ENCODE results near the gene ABT1.

Gene ABT1

DNA sequence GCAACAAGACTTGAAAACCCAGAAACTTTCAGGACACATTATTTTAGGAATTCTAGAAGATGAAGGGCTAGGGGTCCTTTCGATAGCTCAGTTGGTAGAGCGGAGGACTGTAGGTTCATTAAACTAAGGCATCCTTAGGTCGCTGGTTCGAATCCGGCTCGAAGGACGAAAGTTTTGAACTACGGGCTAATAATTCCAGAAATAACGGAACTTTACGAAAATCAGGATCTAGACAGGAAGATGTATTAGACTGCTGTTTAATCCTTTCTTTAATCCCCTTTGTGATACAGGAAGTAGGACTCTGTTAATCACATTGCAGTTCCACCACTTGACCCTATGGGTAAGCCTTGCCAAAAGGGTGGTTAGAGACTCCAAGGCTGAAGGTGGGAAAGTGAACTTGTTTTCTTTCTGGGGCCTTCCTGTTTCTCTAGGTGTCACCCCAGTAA lies 21.2 kb upstream of the ABT1 start:
- no peak for DNase-seq (ENCODE audit: low read depth)

DNA sequence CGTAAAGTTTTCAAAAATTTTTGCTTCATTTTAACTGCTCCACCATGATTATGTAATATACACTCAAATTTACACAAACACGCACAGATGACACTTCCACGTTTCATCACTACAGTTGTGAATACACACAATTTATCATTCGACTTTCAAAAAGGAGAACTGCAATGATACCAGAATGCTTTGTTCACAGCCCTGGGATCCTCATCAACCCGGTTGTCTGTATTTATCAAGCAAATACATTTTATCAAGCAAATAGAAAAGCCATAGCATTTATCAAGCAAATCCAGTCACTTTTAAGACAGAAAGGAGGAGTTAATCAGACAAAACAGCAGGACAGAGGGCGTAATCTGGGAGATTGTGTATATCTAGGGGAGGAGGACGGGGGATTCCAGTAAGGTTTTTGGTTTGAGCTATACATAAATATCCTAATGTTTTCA lies 20.3 kb upstream of the ABT1 start:
- no peak for DNase-seq (ENCODE audit: low read depth)

DNA sequence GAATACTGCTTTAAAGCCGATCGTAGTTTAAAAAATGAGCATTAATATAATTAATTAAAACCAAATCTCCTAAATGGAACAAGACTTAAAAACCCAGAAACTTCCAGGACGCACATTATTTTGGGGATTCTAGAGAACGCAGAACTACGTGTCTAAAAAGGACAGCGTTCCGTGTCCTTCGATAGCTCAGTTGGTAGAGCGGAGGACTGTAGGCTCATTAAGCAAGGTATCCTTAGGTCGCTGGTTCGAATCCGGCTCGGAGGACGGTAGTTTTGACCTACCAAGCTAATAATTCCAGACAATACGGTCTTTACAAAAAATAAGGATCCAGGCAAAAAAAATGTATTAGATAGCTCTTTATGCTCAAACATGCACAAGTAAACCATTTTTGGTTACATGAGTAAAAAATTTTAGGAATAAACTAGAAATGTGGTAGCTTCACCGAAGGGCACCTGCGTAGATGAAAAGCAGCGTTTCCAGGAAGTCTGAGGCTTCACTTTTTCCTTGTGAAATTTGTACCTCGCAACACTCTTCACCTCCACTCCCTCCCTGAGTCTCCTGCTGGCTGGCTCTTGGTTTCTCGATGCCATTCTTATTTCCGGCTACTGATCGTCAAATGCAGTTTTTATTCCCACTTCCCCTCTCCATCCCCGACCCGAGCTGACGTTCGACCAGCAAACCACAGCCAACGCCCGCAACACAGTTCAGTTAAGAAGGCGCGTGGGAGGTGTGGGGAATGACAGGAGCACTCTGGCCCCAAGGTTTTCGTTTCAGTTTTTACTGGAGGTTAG lies 19.6 kb upstream of the ABT1 start:
- peak; percentile 65 for DNase-seq (ENCODE audit: low read depth)

DNA sequence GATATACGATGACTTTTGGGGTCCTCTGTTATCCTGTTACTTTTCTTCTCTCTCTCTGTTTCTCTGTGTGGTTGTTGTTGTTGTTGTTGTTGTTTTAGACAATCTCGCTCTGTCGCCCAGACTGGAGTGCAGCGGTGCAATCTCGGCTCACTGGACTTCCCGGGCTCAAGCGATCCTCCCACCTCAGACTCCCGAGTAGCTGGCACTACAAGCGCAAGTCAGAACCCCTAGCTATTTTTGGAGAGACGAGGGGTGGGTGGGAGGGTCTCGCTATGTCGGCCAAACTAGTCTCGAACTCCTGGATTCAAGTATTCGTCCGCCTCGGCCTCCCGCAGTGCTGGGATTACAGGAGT lies 19.1 kb upstream of the ABT1 start:
- DNase-seq (ENCODE audit: low read depth): no peak

DNA sequence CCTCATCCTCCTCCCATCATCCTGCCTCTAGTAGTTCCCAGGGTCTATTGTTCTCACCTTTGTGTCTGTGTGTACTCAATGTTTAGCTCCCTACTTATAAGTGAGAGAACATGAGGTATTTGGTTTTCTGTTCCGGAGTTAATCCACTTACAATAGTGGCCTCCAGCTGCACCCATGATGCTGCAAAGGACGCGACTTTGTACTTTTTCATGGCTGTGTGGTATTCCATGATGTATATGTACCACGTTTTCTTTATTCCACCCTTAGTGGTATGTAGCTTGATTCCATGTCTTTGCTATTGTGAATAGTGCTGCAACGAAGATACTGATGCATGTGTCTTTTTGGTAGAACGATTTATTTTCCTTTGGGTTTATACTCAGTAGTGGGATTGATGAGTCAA lies 18.5 kb upstream of the ABT1 start:
- no peak for DNase-seq (ENCODE audit: low read depth)

DNA sequence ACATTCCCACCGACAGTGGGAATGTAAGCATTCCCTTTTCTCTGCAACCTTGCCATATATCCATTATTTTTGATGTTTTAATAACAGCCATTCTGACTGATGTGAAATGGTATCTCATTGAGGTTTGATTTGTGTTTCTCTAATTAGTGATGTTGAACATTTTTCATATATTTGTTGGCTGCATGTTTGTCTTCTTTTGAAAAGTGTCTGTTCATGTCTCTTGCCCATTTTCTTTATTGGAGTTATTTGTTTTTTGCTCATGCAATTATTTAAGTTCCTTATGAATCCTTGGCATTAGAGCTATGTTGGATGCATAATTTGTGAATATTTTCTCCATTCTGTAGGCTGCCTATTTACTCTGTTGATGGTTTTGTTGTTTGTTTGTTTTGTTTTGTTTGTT lies 18.0 kb upstream of the ABT1 start:
- no peak for DNase-seq (ENCODE audit: low read depth)

DNA sequence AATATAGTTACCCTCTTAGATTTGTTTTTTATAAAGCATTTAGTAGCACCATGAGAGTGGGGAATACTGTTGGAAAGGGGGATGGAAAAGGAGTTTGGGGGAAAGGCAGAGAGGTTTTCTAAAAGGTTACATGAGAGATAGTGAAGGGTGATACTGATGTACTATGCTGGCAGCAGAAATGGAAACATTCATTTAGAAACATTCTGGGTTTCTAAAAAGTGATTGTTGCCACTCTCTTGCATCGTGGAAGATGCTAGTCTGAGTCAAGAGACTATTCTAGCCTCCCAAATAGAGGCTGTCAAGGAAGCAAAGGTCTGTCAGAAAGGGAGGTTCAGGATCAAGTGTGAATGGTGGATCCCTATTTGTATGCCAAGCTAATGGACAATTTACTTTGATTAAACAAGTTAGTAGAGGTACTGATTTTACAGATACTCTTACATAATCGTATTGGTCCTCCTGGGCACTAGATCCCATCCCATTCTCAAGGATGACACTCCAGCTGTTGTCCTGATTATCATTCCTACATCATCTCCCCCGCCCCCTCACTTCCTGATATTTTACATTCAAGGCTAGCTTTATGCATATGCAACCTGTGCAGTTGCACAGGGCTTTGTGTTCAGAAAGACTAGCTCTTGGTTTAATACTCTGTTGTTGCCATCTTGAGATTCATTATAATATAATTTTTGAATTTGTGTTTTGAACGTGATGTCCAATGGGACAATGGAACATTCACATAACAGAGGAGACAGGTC lies 15.4 kb upstream of the ABT1 start:
- DNase-seq (ENCODE audit: low read depth): no peak

DNA sequence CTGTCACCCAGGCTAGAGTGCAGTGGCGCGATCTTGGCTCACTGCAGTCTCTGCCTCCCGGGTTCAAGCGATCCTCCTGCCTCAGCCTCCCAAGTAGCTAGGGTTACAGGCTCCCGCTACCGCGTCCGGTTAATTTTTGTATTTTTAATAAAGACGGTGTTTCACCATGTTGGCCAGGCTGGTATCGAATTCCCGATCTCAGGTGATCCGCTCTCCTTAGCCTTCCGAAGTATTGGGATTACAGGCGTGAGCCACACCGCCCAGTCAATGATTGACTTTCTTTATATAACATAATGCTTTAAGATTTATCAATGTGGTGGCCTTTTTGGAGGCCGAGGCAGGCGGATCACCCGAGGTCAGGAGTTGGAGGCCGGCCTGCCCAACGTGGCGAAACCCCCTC lies 7.8 kb upstream of the ABT1 start:
- no peak for DNase-seq (ENCODE audit: low read depth)

DNA sequence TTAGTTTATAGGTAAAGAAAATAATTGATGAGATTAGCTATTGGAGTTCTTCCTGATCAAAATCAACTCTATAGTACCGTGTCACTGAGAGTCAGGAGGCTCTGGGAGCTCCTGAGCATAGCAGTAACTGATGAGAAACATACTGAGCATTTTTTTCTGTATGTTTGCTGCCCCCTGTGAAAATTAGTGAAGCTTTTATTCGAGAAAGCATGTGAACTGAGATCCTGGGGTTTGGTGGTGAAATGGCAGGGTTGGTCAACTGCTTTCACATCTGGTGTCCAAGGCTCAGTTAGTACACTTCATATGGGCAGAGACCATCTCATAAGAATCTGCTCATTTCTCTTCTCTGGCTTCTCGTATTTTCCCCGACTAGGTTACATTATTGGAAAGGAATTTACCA lies 4.1 kb upstream of the ABT1 start:
- no peak for DNase-seq (ENCODE audit: low read depth)

DNA sequence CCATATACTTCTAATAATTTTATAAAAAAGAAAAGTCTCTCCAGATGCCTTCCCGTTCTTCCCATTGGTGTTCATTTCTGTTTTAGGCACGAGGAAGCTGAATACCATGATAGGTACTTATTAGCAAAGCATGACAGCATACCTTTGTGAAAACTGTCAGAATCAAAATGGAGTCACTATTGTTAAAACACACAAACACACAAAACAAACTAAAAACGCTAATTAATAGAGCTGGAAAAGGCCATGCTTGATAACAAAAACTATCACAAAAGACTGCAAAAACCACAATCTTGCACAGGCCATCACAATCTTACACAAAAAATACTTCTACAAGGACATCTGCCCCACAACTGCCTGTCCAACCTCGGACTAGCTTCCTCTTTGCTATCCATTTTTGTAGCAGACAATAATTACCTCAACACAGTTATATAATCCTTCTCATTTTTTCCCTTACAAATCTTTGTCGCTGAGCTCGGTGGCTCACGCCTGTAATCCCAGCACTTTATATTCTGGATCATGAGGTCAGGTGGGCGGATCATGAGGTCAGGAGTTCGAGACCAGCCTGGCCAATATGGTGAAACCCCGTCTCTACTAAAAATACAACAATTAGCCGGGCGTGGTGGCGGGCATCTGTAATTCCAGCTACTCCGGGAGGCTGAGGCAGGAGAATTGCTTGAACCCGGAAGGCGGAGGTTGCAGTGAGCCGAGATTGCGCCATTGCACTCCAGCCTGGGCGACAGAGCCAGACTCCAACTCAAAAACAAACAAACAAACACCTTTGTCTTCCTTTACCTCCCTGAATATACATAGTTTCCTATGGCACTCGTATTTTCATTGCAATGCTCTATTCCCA lies 3.2 kb upstream of the ABT1 start:
- no peak for DNase-seq (ENCODE audit: low read depth)

DNA sequence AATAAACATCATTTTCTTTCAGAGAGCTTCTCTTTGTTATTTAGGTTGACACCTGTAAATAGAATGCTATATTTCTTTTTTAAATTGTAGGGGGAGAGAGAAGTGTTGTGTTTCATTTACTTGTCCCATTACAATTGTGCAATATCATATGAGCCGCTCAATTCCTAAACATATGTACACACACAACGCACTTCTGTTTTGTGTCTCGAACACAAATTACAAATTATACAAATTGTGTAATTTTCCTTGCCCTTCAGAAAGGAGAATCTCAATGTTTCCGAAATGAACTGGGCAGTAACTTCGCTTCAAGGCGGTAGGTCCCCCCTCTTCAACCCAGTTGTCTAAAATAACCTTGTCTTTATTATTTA lies 2.6 kb upstream of the ABT1 start:
- no peak for DNase-seq (ENCODE audit: low read depth)

DNA sequence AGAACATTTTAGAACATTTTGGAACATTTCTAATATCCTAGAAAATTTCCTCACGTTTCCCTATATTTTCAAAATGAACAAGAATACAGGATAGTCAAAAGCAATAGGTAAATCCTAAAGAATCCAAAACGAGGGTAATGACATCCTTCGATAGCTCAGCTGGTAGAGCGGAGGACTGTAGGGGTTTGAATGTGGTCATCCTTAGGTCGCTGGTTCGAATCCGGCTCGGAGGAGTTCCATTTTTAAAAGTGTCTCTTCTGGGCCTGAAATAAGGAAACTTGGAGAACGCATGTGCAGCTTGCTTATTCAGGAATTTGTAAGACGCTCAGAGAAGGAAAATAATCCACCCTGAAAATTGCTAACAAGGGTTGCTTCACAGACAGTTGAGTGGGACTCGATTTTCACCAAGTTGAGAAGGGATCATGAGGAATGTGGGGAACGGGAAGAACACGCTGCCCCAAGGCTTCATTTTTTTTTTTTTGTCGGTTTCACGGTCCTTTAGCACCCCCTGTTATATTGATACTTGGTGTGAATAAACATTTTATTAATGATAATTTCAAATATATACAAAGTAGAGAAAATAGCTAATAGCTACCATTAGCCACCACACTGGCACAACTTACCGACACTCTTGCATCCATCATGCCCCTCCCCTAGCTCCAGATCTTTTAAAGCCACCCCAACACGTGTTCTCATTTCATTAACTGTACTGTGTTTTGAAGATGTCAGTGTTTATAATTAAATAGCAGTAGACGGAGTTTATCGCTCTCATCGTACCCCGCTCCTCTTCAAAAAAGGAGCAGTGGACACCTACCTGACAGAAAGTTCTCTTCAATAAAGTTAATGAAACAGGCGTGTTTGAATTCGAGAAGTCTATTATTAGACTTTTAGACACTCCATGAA lies 1.8 kb upstream of the ABT1 start:
- no peak for DNase-seq (ENCODE audit: low read depth)

DNA sequence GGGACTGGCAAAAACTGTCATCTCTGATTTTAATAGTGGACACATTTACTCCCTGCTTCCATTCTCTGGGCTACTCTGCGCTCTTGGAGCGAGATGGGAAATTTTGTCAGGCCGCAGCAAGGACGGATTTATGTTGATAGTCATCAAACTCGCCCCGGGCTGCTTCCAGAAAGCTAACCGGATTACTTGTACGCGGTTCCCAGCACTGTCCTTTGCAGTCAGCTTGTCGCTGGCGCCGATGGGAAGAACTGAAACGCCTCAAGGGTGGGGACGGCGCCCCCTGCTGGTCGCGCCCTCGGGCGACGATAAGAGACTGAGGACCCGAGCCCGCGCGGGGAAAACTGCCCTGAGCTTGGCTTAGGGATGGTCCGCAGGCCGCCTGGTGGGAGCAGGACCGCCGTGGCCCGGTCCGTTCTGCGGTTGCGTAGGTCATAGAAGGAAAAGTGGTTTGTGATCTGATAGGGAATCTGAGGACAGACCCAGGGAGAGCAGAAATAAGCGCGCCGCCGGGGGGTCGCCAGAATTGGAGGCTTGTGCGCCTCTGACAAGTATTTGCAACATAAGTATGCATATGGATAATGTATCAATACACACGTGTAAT lies 984 bp upstream of the ABT1 start:
- DNase-seq (ENCODE audit: low read depth): peak; percentile 76

DNA sequence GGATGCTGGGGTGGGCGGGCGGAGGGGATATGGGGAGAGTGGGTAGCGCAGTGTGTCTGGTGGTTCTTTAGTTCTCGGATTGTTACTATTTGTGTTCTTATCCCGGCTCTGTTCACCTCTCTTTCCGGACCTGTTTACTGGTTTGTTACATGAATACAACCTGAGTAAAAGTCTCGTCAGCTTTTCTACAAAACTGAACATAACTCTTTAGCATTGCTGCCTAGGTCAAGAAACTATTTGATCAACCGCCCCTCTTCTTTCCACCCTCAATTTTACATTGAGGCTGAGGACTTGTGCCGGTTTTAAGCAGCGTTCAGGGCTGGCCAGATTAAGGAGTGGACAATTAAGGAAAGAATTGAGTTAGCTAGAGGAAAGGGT lies 625 bp downstream of the ABT1 start:
- no peak for DNase-seq (ENCODE audit: low read depth)

DNA sequence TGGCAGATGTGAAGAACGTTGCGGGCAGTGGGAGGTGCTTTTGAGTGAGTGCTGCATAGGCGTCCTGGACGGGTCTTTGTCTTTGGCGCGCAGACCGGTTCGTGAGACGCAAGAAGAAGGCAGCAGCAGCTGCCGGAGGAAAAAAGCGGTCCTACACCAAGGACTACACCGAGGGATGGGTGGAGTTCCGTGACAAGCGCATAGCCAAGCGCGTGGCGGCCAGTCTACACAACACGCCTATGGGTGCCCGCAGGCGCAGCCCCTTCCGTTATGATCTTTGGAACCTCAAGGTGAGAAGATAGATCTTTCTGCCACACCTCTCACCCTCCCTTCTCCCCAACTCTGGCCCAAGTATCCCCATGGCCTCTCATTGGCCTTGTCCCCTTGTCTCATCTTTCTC lies 1.1 kb downstream of the ABT1 start:
- DNase-seq (ENCODE audit: low read depth): no peak

DNA sequence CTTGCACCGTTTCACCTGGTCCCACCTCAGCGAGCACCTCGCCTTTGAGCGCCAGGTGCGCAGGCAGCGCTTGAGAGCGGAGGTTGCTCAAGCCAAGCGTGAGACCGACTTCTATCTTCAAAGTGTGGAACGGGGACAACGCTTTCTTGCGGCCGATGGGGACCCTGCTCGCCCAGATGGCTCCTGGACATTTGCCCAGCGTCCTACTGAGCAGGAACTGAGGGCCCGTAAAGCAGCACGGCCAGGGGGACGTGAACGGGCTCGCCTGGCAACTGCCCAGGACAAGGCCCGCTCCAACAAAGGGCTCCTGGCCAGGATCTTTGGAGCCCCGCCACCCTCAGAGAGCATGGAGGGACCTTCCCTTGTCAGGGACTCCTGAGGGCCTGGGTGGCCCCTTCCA lies 1.5 kb downstream of the ABT1 start:
- DNase-seq (ENCODE audit: low read depth): no peak

DNA sequence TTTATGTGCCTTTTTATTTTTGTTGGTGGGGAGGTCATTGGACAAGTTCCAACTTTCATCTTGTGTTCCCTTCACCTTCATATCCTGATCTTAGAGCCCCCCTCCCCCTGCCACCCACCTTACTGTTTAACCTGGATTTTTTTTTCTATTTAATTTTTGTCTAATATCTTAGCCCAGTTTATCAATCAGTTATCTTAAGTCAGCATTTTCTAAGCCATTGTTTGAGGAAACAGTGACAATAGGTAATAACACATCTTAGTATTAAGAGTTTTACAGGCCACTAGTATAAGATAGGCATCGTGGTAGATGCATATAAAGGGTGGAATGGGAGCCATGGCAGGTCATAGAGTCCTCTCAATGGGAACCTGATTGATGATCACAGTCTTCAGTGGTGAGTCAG lies 2.4 kb downstream of the ABT1 start:
- DNase-seq (ENCODE audit: low read depth): no peak

DNA sequence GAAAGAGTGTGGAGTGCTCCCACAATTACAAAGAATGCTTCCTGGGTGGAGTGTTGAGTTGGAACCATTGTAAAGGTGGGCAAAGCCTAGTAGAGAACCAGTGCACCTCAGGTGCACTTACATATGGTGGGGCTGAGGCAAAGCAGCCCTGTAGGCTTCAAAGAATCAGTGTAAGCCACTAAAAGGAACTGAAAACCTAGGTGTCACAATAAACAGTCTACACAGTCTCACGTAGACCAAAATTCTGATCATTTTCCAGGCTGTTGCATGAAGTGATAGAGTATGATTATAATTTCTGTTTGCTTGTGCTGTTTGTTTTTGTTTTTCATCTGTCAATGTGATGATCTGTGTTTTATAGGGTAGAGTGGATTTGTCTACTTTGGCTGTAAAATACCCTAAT lies 2.8 kb downstream of the ABT1 start:
- no peak for DNase-seq (ENCODE audit: low read depth)

DNA sequence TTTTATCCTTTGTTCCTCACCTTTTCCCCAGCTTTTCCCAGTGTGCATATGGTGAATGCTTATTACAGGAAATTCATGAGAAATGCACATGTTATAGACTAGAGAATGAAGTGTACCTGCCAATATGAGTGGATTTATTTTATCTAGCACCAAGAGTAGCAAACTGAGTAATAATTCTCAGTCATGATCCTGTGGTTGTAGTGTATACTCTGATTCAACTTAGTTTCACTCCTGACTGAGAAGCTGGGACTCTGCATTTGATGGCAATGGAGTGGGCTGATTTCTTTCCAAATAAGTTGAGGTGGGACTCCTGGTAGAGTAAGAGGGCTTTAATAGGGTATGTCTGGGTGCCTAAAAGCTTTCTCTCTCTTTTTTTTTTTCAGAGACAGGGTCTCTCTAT lies 4.0 kb downstream of the ABT1 start:
- no peak for DNase-seq (ENCODE audit: low read depth)

DNA sequence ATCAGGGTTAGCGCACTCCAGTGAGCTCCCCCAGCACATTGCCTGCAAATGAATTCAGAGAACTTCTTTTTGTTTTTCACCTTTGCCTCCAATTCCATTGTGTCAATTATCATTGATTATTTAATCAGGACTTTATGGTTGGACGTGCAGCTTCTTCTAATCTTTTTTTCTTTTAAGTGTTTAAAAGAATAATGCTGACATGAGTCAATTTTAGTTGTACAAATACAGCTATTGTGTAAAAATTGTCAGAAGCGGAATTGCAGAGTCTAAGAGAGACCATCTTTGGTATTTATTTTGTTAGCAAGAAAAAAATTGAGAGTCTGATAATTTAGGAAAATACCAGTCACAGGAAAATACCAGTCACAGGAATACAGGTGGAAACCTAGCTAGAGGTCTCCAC lies 5.5 kb downstream of the ABT1 start:
- no peak for DNase-seq (ENCODE audit: low read depth)

DNA sequence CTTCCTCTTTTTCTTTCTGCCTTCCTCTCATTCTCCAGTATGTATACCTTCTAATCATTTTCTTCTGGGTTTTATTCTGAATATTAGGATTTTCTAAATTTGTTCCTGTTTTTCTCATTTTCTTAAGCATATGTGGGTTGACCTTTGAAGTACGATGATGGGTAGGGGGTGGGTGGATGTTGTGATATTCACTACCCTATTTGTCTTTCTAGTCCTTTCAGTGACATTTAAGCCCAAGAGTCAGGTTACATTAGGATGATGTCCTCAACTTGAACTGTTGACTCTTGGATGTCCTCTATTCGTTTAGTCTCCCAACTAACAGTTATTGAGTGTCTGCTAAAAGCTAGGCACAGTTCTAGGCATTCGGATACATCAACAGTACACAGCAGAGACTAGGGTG lies 7.3 kb downstream of the ABT1 start:
- DNase-seq (ENCODE audit: low read depth): no peak

DNA sequence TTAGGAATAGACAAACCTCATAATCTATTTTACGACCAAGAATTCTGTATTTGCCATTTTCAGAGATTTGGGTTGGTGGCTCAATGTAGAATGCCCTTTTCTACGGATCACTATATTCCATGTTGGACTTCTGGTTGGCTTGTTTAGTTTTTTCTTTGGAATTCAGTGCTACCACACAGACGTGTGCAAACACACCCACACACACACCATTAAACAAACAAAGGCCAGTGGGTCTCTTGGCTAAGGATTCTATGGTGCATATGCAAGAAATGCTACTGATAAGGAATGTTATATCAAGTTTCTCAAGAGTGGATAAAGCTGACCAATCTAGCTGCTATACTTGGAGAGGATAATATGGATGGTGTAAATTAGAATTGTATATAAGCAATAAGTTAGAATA lies 8.0 kb downstream of the ABT1 start:
- no peak for DNase-seq (ENCODE audit: low read depth)
